Stimulated activated CD4-positive, alpha-beta T cell treated with anti-CD3 and anti-CD28 coated beads, Interleukin-4, amount 100 ng/mL, for 1 hour (primary cell): ENCODE results near the gene BCL2L12.

Experiments
- DNase-seq: peaks from one replicate; pipeline ENCODE4 v3.0.0-alpha.2; 2020

The BCL2L12 gene

DNA sequence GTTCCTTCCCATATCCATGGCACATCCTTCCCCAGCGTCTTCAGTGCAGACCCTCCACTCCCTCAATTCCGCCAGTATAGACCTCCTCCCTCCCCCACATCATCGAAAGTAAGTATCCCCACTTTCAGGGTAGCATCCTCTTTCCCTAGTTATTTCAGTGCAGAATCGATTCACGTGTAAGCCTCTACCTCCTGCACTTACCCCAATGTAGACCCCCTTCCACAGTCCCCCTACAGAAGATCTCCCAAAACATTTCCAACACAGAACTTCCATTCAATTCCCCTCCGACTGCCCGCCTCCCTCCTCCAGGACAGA lies 740 bp upstream of the BCL2L12 start:
- no peak for DNase-seq

DNA sequence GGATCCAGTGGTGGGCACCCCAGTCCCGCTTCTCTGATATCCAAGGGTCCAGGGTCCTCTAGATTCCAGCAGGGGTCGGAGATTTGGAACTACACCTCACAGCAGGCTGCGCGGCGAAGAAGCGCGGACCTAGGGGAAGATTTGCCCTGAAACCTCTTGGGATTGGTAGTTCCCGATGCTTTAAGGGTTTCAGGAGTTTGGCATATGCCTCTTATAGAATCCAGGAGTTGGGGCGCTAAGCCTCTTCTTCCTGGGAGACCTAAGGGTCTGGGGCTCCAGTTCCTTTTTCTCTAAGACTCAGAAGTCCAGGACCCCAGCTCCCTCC lies 349 bp downstream of the BCL2L12 start:
- no peak for DNase-seq

DNA sequence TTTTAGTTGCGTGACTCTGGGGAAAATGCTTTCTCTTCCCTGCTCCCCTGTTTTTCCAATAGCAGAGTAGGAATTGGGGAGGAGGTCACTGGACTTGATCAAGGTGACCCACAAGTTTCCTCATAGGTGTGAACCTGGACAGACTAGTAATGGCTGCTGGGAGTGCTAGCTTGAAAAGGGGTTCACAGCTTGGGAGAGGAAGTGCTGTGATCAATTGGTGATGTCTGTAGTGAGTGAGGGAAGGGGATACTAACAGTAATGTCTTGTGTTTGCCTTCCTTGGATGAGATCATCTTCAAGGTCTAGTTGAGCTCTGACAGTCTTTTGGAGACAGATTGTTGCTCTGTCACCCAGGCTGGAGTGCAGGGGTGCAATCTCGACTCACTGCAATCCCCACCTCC lies 1.7 kb downstream of the BCL2L12 start:
- no peak for DNase-seq

DNA sequence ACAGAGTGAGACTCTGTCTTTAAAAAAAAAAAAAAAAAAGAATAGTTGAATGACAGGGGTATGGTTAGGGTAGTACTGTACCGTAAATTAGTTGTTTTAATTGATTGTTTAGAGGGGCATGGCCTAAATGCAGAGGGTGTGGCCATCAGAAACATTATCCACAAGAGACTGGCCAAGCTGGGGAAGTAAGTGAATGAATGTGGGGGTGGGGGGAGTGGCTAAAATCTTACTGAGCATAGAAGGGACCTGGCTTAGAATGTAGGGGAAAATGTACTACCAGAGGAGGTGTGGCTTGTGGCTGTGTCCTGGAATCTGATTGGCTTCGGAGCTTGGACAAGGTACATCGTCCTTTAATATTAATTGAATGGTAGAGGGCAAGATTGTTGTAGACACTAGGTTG lies 3.8 kb downstream of the BCL2L12 start:
- no peak for DNase-seq

DNA sequence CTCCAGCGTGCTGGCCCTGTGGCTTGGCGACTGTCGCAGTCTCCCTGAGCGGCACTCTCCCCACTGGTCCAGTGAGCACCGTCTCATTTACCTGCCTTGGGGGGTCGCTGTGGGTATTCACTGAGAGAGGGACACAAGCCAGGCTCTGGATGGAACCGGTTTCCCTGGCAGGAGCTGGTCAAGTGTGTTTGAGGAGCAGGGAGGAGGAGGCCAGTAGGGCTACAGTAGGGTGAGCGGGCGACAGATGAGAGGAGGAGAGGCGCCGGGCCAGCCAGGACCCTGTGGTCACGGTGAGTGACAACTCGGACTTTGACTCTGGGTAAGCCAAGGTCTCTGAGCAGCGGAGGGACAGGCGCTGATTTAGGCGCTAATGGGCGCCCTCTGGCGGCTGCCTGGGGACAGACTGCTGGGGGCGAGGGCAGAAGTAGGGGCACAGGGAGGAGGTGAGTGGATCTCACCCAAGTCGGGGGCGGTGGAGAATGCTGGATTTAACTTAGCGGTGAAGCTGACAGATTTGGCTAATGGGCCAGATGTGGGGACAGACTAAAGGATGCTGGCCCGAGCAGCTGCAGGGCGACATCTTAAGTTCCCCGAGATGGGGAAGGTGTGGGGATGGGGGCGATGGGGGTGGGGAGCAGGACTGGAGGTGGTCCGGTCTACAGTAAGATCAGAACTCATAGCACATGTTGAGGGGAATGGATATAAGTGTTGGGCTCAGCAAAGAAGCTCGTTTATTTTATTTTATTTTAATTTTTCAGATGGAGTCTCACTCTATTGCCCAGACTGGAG lies 6.6 kb downstream of the BCL2L12 start:
- peak; percentile 79 for DNase-seq

DNA sequence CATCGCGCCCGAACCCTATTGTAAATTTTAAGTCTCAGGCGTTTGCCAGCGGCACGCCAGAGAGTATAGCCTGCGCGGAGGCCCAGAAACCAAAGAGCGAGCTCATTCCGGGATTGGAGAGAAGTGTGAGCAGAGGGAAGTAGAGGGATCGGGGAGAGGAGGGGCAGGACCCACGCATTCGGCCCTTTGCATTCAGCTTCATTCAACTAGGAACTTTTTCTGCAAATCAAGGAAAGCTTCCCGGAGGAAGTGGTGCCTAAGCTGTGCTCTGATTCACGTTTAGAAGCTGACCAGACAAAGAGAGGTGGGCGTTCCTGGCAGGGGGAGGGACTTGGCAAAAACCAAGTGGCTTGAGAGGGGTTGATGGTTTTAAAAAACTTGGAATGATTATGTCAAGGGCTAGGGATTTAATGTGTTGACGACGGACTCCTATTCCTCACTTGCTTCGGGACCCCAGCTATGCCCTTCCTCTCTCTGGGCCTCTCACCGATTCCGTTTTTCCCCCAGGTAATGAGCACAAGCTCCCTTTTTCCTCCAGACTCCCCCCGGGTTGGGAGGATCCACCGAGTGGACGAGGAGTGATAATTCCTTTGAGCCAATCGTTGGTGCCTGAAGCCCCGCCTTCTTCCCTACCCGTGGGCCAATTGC lies 10.5 kb downstream of the BCL2L12 start:
- DNase-seq, result no peak

DNA sequence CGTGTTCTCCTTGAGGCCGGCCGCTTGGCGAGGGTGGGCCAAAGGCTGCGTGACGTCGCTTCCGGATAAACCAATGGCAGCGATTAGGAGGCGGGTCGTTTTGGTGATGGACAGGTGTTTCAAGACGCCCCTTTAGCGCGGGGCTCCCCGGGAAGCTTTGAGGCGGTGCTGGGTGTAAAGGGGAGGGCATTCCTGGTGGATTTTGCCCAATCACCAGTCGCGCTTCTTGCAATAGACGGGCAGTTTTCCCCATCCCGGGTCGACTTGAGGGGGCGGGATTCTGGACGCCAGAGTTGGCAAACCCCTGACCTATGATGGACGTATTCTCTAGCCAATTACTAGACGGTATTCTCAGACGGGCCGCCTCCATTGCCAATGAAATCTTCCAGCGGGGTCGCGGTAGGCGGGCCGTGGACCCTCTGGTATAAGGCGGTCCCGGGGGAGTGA lies 11.1 kb downstream of the BCL2L12 start:
- peak; percentile 97 for DNase-seq

DNA sequence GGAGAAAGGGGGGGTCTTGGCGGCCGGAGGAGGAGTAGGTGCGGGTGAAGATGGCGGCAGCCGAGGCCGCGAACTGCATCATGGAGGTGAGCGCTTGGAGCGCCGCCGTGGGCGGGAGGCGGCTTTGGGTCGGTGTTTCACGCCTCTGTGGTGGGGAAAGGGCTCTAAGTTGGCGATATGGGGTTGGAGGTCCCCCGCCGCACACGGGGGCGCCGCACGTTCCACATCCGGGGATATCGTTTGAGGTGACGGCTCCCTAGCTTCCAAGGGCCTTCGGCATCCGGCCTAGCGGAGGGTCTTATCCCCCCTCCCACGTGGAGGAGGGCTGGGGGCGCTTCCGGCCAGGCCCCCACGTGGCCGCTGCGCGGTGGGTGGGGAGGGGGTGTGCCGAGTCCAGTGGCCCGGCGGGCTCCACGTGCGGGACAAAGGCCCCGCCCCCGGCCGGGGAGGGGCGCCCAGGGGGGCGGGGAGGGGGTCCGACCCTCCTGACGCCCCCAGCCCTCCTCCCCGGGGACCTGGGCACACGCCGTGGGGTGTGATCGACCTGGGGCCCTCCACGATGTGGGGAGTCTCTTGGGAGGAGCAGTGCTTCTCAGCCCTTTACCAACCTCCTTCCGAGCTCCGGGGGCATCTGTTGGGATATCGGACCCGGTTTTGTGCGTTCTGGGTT lies 11.6 kb downstream of the BCL2L12 start, which contains the start of gene PRMT1:
TSS of gene PRMT1 (plus strand) at position 41 of the 670 bp plus-strand sequence. CDS start at position 51, 10 bp downstream.
- DNase-seq, result peak; percentile 57

DNA sequence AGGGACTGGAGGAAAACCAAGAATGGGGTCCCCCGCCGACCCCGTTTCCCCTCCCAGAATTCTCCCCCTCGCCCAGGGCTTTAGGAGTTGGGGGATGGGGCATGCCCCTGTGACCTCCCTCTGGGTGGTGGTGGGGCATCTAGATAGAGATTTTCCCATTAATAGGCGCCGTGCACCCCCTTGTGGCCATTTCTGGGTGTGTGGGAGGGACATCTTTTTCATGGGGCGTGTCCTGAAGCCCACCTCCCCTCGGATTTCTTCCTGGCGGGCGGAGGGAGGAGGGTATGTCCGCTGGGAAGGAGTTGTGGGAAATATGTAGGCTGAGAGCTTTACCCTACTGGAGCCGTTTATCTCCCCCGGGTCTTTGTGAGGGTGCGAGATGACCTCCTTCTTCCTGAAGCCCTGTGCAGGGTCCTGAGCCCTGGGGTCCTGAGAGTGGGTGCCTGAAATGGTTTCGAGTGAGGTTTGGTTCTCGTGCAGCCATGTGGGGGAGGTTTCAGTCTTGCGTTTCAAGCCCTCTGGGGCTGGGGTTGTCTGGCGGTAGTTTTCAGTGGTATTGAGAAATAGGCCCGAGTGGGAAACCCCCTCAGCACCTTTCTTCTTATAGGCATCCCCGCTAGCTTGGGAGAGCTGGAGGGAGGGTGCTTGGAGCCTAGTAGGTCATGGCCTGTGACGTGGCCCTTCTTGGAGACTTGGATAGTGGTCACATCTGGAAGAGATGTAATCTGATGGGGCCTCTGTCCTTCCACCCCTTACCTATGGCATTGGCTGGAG lies 12.4 kb downstream of the BCL2L12 start:
- DNase-seq, result peak; percentile 81

DNA sequence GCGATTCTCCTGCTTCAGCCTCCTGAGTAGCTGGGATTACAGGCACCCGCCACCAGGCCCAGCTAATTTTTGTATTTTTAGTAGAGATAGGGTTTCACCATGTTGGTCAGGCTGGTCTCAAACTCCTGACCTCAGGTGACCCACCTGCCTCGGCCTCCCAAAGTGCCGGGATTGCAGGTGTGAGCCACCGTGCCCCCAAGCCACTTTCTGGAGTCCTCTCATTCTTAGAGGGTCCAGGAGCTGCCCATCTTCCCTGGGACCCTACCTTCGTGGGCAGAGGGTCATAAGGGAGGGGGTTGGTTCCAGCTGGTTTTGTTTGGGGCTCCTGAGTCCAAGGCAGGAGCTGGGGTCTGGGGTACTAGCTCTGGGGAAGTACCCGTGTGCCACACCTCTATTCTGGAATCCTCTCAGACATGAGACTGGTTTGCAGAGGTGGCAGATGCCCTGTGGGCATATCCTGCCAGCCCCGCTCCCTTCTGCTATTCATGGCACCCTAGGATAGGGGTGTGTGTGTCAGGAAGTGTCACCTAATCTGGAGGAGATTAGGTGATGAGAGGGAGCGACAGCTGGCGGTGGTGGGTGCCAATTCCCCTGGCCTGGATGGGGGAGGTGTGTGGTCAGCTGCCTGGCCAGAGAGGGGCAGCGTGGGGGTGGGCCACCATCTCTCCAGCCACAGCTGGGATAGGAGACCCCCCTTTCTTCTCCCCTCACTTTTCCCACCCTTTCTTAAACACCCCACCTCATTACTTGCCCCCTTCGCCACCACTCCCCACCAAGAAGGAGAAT lies 13.4 kb downstream of the BCL2L12 start:
- no peak for DNase-seq

DNA sequence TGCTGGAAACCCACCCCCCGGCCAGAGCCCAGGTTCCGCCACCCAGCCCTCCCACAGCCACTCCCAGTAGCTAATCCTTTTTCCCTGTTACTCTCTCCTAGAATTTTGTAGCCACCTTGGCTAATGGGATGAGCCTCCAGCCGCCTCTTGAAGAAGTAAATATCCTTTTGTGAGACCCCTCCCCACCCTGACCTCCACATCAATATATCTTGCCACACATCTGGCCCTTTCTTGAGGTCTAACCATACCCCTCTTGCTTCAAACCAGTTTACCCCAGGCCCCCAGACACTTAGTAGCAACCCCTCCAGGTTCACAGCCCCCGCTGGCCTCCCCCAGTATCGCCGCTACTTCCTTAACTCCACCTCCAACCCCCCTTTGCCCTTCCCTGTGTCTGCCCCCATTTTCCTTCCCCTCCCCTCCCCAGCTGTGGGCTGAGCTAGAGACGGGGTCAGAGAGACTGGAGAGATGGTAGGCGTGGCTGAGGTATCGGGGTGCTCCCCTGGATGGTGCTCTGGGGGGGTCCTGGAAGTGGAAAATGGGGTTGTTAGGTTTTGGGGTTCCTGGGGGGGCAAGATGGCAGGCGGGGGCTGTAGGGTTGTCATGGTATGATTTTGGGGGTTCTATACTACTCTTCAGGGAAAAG lies 14.2 kb downstream of the BCL2L12 start:
- no peak for DNase-seq

DNA sequence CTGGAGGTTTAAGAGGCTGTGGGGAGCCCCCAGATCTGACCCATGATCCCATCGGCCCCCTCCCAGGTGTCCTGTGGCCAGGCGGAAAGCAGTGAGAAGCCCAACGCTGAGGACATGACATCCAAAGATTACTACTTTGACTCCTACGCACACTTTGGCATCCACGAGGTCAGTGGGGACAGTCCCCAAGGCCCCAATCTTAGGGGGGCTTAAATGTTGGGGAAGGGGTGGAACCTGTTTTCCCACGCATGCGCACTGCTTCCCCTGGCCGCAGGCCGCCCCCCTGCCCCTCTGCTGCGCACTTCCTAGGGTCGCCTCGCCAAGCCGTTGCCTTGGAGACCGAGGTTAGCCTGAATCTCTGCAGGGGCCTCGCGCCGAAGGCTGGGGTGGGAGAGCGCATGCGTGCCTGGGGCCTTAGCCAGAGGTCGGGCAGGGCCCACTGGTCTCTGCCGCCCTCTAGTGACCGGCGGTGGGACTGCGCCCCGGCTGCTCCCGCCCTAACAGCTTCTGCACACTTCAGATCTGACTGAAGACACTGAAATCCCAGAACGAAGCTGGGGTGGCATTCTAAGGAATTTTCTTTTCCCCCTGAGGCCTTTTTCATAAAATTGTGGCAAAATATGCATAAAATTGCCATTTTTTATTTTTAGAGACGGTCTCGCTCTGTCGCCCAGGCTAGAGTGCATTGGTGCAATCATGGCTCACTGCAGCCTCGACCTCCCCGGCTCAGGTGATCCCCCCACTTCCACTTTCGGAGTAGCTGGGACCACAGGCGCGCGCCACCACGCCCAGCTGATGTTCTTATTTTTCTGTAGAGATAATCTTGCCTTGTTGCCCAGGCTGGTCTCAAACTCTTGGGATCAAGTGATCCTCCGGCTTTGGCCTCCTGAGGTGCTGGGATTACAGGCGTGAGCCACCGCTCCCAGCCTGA lies 15.0 kb downstream of the BCL2L12 start:
- peak; percentile 97 for DNase-seq

DNA sequence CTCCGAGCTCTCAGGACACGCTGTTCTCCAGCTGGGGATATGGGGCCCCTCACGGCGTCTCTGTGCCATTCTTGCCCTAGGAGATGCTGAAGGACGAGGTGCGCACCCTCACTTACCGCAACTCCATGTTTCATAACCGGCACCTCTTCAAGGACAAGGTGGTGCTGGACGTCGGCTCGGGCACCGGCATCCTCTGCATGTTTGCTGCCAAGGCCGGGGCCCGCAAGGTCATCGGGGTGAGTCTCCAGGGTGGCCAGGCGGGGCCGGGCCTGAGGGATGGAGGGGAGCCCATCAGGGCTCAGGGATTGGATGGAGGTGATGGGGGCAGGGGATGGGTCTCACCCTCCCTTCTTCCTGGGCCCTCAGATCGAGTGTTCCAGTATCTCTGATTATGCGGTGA lies 16.1 kb downstream of the BCL2L12 start:
- DNase-seq, result no peak

DNA sequence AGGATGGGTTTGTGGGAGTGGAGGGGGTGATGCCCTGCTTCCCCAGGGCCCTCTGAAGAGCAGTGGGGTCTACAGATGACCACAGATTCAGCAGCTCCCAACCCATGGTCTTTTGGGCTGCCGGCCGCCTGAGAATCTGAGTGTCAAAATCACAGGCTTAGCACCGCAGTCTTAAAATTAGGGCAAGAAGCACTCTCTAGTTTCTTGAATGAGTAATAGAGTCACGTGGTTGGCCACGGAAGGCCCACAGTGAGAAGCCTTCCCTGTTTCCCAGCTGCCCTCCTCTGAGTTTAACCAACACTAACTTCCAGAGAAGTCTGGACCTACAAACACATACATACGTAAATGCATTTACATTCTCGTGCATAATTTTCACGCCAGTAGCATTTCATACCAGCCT lies 16.5 kb downstream of the BCL2L12 start:
- DNase-seq, result no peak

DNA sequence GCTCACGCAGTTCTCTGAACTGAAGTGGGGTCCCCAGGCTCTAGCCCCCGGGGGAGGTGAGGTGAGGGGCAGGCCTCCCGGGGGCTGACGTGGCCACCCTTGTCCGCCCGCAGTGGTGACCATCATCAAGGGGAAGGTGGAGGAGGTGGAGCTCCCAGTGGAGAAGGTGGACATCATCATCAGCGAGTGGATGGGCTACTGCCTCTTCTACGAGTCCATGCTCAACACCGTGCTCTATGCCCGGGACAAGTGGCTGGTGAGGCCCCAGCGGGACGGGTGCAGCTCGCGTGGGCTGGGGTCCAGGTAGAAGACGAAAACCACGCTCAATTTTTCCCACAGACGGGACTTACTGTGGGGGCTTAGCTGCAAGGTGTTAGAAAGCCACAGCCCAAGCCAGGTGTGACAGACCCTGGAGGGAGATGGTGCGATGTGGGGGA lies 18.1 kb downstream of the BCL2L12 start:
- no peak for DNase-seq

DNA sequence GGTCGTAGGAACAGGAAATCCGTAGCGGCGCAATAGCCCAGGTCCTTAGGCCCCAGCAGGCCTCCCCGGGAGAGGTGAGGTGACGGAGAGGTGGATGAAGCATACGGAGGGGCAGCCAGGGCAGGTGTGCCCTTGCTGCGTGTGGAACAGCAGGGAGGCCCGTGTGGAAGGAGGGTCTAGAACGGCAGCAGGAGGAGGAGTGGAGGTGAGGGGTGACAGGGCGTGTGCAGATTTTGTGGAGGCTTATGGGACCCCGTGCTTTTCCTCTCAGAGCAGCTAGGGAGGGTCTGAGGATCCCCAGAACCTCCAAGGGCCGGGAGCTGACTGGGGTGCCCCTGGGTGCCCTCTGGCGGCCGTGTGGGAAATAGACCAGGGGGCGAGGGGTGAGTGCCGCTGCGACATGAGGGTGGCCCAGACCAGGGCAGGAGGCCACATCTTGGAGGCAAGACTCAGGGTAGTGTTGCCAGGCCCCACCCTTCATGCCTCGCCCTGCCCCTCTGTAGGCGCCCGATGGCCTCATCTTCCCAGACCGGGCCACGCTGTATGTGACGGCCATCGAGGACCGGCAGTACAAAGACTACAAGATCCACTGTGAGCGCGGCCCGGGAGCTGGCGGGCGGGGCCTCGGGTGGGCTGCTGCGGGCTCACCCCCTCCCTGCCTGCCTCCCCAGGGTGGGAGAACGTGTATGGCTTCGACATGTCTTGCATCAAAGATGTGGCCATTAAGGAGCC lies 18.7 kb downstream of the BCL2L12 start:
- DNase-seq, result no peak

DNA sequence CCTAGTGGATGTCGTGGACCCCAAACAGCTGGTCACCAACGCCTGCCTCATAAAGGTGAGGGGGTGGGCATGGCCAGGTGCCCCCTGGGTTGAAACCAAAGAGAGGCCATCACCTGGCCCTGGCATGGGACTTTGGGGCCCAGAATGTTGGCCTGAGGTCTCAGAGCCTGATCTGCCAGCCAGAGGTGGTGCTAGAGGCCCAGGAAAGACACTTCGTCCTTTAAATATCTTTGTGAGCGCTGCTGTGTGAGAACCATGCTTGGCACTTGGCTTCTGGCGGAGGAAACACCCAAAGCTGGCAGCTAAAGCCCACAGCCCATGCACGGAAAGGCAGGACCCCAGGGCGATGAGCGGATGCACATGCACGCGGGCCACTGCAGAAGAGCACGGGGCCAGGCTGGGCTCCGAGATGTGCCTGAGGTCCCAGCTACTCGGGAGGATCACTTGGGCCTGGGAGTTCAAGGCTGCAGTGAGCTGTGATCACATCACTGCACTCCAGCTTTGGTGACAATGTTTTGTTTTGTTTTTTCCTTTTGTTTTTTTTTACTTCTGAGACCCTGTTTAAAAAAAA lies 19.3 kb downstream of the BCL2L12 start:
- DNase-seq, result no peak

DNA sequence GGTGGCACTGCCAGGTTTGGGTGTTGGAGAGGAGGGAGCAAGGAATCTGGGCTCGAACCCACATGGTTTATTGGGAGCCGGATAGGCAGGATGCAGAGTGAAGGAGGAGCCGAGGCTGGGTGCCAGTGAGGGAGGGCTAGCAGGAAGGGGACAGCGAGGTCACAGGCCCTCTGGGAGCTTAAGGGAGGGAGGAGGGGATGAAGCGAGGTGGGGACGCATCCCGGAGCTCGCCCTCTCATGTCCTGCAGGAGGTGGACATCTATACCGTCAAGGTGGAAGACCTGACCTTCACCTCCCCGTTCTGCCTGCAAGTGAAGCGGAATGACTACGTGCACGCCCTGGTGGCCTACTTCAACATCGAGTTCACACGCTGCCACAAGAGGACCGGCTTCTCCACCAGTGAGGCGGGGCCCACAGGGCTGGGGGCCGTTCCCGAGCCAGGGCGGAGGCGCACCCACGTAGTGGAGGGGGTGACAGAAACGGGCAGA lies 20.2 kb downstream of the BCL2L12 start:
- DNase-seq, result no peak

DNA sequence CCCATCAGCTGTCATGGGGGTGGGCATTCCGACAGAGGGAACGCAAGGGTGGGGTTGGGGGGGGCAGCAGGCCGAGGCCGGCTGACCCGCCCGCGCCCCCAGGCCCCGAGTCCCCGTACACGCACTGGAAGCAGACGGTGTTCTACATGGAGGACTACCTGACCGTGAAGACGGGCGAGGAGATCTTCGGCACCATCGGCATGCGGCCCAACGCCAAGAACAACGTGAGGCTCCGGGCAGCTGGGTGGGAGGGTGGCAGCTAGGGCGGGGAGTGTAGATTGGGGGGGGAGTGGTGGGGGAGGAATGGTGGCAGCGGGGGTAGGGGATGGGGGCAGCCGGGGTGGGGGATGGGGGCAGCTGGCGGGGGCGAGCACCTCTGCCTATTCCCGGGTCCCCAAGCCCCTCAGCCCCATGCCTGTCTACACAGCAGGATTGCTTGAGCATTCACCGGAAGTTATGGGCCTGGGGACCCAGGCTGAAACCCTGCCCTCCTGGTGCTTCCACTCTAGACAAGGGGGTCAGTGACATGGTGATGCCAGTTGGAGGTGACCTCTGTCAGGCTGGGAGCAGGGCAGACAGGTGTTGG lies 20.9 kb downstream of the BCL2L12 start:
- DNase-seq, result no peak
